AG09309 (cell line): Measurements from ENCODE around the gene ADGRG2.

Experiments
- DNase-seq: peaks from one replicate; pipeline ENCODE4 v3.0.0-alpha.2; 2010; ENCODE audit warnings: low read depth
- H3K4me3 ChIP-seq: 2 replicates; pipeline ENCODE4 v1.5.1; 2011; ENCODE audit warnings: mild to moderate bottlenecking, low read depth, low read length, moderate library complexity; ENCODE audit not compliant: control insufficient read depth
- TF ChIP-seq, protein P1 (sequence below): IDR thresholded peaks from 2 replicates; pipeline ENCODE4 v1.5.1; 2011; ENCODE audit warnings: mild to moderate bottlenecking, low read depth, low read length, inconsistent platforms; ENCODE audit not compliant: insufficient read depth, control insufficient read depth; ENCODE audit errors: missing control alignments

The ADGRG2 gene, protein sequence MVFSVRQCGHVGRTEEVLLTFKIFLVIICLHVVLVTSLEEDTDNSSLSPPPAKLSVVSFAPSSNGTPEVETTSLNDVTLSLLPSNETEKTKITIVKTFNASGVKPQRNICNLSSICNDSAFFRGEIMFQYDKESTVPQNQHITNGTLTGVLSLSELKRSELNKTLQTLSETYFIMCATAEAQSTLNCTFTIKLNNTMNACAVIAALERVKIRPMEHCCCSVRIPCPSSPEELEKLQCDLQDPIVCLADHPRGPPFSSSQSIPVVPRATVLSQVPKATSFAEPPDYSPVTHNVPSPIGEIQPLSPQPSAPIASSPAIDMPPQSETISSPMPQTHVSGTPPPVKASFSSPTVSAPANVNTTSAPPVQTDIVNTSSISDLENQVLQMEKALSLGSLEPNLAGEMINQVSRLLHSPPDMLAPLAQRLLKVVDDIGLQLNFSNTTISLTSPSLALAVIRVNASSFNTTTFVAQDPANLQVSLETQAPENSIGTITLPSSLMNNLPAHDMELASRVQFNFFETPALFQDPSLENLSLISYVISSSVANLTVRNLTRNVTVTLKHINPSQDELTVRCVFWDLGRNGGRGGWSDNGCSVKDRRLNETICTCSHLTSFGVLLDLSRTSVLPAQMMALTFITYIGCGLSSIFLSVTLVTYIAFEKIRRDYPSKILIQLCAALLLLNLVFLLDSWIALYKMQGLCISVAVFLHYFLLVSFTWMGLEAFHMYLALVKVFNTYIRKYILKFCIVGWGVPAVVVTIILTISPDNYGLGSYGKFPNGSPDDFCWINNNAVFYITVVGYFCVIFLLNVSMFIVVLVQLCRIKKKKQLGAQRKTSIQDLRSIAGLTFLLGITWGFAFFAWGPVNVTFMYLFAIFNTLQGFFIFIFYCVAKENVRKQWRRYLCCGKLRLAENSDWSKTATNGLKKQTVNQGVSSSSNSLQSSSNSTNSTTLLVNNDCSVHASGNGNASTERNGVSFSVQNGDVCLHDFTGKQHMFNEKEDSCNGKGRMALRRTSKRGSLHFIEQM

GRCh38 chrX:19121898-19122640 is at the start of gene ADGRG2:
Gene ADGRG2, minus strand, starts transcription at chrX:19122468. Its CDS starts 53,634 bp downstream, at chrX:19068834.
- peak; percentile 2 for DNase-seq
- TF ChIP-seq, protein P1, sequence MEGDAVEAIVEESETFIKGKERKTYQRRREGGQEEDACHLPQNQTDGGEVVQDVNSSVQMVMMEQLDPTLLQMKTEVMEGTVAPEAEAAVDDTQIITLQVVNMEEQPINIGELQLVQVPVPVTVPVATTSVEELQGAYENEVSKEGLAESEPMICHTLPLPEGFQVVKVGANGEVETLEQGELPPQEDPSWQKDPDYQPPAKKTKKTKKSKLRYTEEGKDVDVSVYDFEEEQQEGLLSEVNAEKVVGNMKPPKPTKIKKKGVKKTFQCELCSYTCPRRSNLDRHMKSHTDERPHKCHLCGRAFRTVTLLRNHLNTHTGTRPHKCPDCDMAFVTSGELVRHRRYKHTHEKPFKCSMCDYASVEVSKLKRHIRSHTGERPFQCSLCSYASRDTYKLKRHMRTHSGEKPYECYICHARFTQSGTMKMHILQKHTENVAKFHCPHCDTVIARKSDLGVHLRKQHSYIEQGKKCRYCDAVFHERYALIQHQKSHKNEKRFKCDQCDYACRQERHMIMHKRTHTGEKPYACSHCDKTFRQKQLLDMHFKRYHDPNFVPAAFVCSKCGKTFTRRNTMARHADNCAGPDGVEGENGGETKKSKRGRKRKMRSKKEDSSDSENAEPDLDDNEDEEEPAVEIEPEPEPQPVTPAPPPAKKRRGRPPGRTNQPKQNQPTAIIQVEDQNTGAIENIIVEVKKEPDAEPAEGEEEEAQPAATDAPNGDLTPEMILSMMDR, result peak; percentile 26
- H3K4me3 ChIP-seq, result peak within 1 kb of the TSS; percentile 10

- no peak overlapping the region for H3K4me3 ChIP-seq
- TF ChIP-seq, protein P1, result no peak
- no peak for DNase-seq
Observed at GRCh38 chrX:19168609-19169008, 46.3 kb upstream of the ADGRG2 start.

DNA sequence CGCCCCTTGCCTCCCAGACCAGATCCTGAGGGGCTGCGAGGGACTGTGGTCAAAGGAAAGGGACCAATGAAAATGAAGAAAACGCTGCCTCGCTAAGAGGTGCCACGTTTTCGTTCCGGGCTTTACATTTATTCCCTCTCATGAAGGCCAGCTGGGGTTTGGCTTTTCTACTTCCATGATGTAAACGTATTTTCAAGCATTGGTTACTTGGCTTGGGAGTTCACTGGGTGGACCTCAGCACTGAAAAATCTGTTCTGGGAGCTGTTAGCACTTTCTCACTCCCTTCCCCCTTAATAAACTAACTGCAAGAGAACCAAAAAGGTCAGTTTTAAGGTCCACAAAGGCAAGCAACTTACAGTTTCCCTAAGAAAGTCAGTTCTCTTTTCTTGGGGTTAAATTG is 40.6 kb upstream of the ADGRG2 start:
- DNase-seq, result no peak
- H3K4me3 ChIP-seq, result no peak overlapping the region
- TF ChIP-seq, protein P1, result no peak

- TF ChIP-seq, protein P1, result no peak
- no peak overlapping the region for H3K4me3 ChIP-seq
- no peak for DNase-seq
Observed at GRCh38 chrX:19156186-19156585, 33.9 kb upstream of the ADGRG2 start.

DNA sequence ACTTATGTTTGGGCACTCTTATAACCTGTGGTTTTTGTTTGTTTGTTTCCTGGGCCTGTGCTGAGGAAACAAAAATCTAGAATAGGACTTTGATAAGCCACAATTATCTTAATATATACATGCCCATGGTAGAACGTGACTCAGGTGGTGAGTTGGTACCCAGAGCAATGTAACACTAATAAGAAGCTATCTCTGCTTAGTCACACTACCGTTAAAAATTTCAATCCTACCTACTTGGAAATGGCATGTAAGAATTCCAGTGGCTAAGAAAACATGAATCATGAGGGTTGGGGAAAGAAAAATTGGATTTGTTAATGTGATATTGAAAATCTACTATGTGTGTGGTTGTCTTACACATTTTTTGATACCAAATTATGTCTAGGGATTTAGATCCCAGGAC is 30.5 kb upstream of the ADGRG2 start:
- no peak for DNase-seq
- H3K4me3 ChIP-seq, result no peak overlapping the region
- TF ChIP-seq, protein P1, result no peak

DNA sequence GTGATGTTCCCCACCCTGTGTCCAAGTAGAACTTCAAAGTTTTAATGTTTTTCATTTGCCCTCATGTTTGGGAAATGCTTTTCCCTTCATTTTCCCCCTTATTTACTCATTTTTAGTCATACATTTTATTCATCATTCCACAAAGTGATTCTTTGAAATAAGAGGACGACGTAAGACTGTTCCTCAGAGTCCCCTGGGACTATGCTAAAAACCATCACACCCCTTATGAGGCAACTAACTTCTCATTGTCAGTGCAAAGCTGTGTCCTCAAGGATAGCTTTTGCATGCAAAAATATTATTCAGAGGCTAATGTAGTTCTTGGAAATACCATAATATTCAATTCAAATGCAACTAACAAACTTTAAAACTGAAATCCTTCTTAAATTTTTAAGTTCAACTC is 14.8 kb upstream of the ADGRG2 start:
- H3K4me3 ChIP-seq, result no peak overlapping the region
- TF ChIP-seq, protein P1, result no peak
- DNase-seq, result no peak
